ENCODE data around the gene FAM114A1. TPM values are rescaled to one million over a fixed set of nuclear protein-coding genes. Genes with fewer than 3 reads are reported as not detected.

FAM114A1 gene
- total and polyA plus RNA-seq, 2 of the 8 experiments (the other 6 are each of a cell fraction or from before 2014, with no cell fraction given): 9.5 to 12.0 TPM

- no peaks in the 10 kb centered on the region for H3K27me3 ChIP-seq (replicated peaks in 1 of 4; ENCODE audit: control insufficient read depth in 3 of 4, extremely low read depth in 1 of 4, insufficient read depth in 3 of 4, low read length in 3 of 4)
- H4K5ac ChIP-seq (ENCODE audit: insufficient read length, low read depth, low read length): no peak overlapping the region
- no peaks in the 10 kb centered on the region for H3K79me1 ChIP-seq (ENCODE audit: low read depth, low read length)
- no peak overlapping the region for H3K23ac ChIP-seq (ENCODE audit: insufficient read length)
- ChIA-PET POLR2A (ENCODE audit: partially characterized antibody) (no interaction called here), CTCF (ENCODE audit: partially characterized antibody) (no interaction called here)
- no peak overlapping the region for H4K8ac ChIP-seq (ENCODE audit: extremely low read depth, insufficient read depth, low read length)
- no peak overlapping the region for H2BK15ac ChIP-seq (ENCODE audit: low read length)
- peaks cover 7 to 12% of the 10 kb centered on the region in 2 experiments; a peak in 3 of 4 replicates for H3K9me3 ChIP-seq (ENCODE audit: insufficient read depth in 2 of 2, low read depth in 1 of 2, low read length in 1 of 2)
- H3K18ac ChIP-seq (ENCODE audit: extremely low read depth, low read length): no peak overlapping the region
- no peaks in the 10 kb centered on the region for H3K4me1 ChIP-seq (replicated peaks in 1 of 4; ENCODE audit: control insufficient read depth in 3 of 4, insufficient read depth in 4 of 4, low read length in 3 of 4)
- H3K4me2 ChIP-seq (ENCODE audit: insufficient read depth in 1 of 2, low read depth in 2 of 2, low read length in 2 of 2): no peak overlapping the region
- H4K20me1 ChIP-seq (replicated peaks in 1 of 2; ENCODE audit: control insufficient read depth in 1 of 2, insufficient read depth in 2 of 2, low read length in 2 of 2): no peaks in the 10 kb centered on the region
- H3K56ac ChIP-seq (replicated peaks; ENCODE audit: insufficient read length, low read depth, low read length): no peak overlapping the region
- no peak overlapping the region for H3K4me3 ChIP-seq (ENCODE audit: extremely low read depth in 1 of 4, insufficient read depth in 2 of 4, low read depth in 3 of 4, low read length in 4 of 4)
- H3K36me3 ChIP-seq (ENCODE audit: control insufficient read depth in 2 of 4, insufficient read depth in 4 of 4, low read length in 3 of 4): no peaks in the 10 kb centered on the region
- H3K79me2 ChIP-seq (ENCODE audit: control insufficient read depth in 1 of 2, insufficient read depth in 2 of 2, low read length in 2 of 2): no peaks in the 10 kb centered on the region
- FAIRE-seq (no peak), DNase-seq (ENCODE audit: low read depth in 1 of 2, low spot score in 2 of 2) (no peak)
- H2BK12ac ChIP-seq (ENCODE audit: low read depth, low read length): no peak overlapping the region
- 90% methylated on average over 16 of the region's 27 CpGs; no CpG with 5 or more reads in 1 of the 2 experiments for WGBS, 2 experiments (ENCODE audit: extremely low coverage in 1 of 2, insufficient coverage in 1 of 2, insufficient read length in 1 of 2, insufficient replicate concordance in 2 of 2, low coverage in 1 of 2, low lambda C conversion rate in 2 of 2, missing lambda C conversion rate in 1 of 2)
- H3K23me2 ChIP-seq (ENCODE audit: low read depth, low read length): no peaks in the 10 kb centered on the region
- no peak overlapping the region for H3K27ac ChIP-seq (ENCODE audit: low read depth, low read length)
- H3K4ac ChIP-seq (replicated peaks; ENCODE audit: insufficient read length, low read depth, low read length): no peak overlapping the region
- H2BK120ac ChIP-seq (replicated peaks; ENCODE audit: low read depth, low read length): no peak overlapping the region
- no peak overlapping the region for H2BK20ac ChIP-seq (ENCODE audit: low read length)
- H2BK5ac ChIP-seq (ENCODE audit: low read depth, low read length): no peak overlapping the region
- H2AK5ac ChIP-seq (ENCODE audit: low read depth, low read length): no peak overlapping the region
- no peak overlapping the region for H3K9ac ChIP-seq (replicated peaks in 1 of 4; ENCODE audit: extremely low read depth in 1 of 4, low read depth in 3 of 4, low read length in 3 of 4)
- H4K91ac ChIP-seq (replicated peaks; ENCODE audit: insufficient read length, low read length): no peak overlapping the region
- H3K14ac ChIP-seq (ENCODE audit: insufficient read length): no peak overlapping the region
- H2AFZ ChIP-seq (ENCODE audit: low read length): no peak overlapping the region
- TF ChIP-seq ATF2 (IDR thresholded peaks at IDR 0.05; ENCODE audit: low read length) (no peak), BACH1 (IDR thresholded peaks at IDR 0.05; ENCODE audit: low read length) (no peak), RNF2 (IDR thresholded peaks at IDR 0.05; ENCODE audit: borderline replicate concordance, low read depth, low read length, missing control alignments, poor library complexity, severe bottlenecking) (no peak), POLR2A (IDR thresholded peaks at IDR 0.05; ENCODE audit: control extremely low read depth in 1 of 2, low read depth in 2 of 2, low read length in 2 of 2) (no peak), RFX5 (IDR thresholded peaks at IDR 0.05; ENCODE audit: borderline replicate concordance, low read depth, low read length) (no peak), SIN3A (conservative IDR thresholded peaks at IDR 0.05 in 1 of 2, IDR thresholded peaks at IDR 0.05 in 1 of 2; ENCODE audit: low read depth in 1 of 2, low read length in 2 of 2) (no peak), POU5F1 (IDR thresholded peaks at IDR 0.05; ENCODE audit: low read depth, low read length) (no peak), RXRA (IDR thresholded peaks at IDR 0.05; ENCODE audit: insufficient read depth, low read depth, low read length) (no peak), JUN (IDR thresholded peaks at IDR 0.05; ENCODE audit: low read depth, low read length) (no peak), CBX5 (IDR thresholded peaks at IDR 0.05; ENCODE audit: low read depth, low read length) (no peak), SP1 (IDR thresholded peaks at IDR 0.05; ENCODE audit: low read depth, low read length) (no peak), JUND (IDR thresholded peaks at IDR 0.05; ENCODE audit: low read length) (no peak), TEAD4 (IDR thresholded peaks at IDR 0.05; ENCODE audit: low read depth, low read length) (no peak), GABPA (IDR thresholded peaks at IDR 0.05; ENCODE audit: borderline replicate concordance, insufficient read depth, low read length) (no peak)
These were observed 43.8 kb upstream of the FAM114A1 start for GRCh38 chr4:38823766-38824165.

Data from H1 (cell line).